Mesodermal cell (in vitro differentiated cells): ENCODE results near the gene TINAGL1.
A peak's percentile ranks its signal among the peaks of the same experiment; 100 is the strongest.

ENCODE experiments used
- H3K27ac ChIP-seq: 2 replicates; pipeline ENCODE4 v1.7.0; 2013; ENCODE audit warnings: mild to moderate bottlenecking, low read depth, low read length, moderate library complexity; ENCODE audit not compliant: severe bottlenecking
- H3K36me3 ChIP-seq: 2 replicates; pipeline ENCODE4 v1.7.1; 2013; ENCODE audit warnings: mild to moderate bottlenecking, low read length, moderate library complexity; ENCODE audit not compliant: control insufficient read depth, insufficient read depth
- H3K4me1 ChIP-seq: one replicate; pipeline ENCODE4 v1.7.1; 2013; ENCODE audit warnings: mild to moderate bottlenecking, low read length; ENCODE audit not compliant: insufficient read depth, control insufficient read depth, poor library complexity, severe bottlenecking
- H3K4me3 ChIP-seq: 2 replicates; pipeline ENCODE4 v1.7.0; 2013; ENCODE audit warnings: low read length, control low read depth, mild to moderate bottlenecking; ENCODE audit not compliant: insufficient read depth, poor library complexity, severe bottlenecking; ENCODE audit errors: extremely low read depth
- H3K9me3 ChIP-seq: 2 replicates; pipeline ENCODE4 v1.7.1; 2013; ENCODE audit warnings: mild to moderate bottlenecking, low read length, moderate library complexity; ENCODE audit not compliant: control insufficient read depth
- WGBS, 2 experiments: methylation state at CpG; one replicate each; pipeline ENCODE4 v1.1.5; 2013; ENCODE audit warnings: missing lambda C conversion rate in 2 of 2; ENCODE audit not compliant: insufficient coverage in 2 of 2; 5-methylcytosine and 5-hydroxymethylcytosine counted together

TINAGL1 gene

DNA sequence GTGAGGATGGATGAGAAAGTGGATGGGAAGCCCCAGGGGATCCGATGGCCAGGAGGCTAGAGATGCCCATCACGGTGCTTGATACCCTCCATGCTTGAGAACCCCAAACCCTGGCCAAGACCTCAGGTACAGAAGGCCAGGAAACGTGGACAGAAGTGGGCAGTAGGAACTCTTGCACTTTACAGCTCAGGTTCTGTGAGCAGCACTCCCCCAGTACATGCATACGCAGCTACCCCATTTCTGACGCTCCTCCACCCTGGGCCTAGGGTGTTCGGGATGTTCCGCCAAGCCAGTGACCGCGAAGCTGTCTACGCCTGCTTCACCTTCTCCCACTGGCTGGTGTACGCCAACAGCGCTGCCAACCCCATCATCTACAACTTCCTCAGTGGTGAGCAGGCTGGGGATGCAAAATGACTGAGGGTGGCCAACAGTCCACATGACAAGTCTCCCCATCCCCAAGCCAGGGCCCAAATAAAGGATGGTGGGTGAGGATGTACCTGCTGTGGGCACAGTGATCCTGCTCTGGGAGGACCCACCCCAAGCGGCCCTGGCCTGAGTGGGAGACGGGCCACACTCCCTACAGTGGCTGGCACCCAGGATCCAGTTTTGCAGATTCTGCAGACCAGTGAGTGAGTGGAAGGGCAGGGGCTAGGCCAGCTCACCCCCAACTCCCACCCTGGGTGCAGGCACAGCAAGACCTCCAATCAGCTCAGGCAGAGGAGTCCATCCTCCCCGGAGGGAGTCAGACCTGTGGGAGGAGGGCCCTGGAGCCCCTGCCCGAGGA is 48.6 kb downstream of the TINAGL1 start:
- WGBS, 2 experiments = 92 to 96% methylated on average over 6 to 16 of the region's 16 CpGs
- peaks cover 47% of the 10 kb centered on the region for H3K4me1 ChIP-seq
- no peak overlapping the region for H3K27ac ChIP-seq
- H3K4me3 ChIP-seq = no peak overlapping the region
- H3K36me3 ChIP-seq = peaks cover 29% of the 10 kb centered on the region
- H3K9me3 ChIP-seq = no peaks in the 10 kb centered on the region

- H3K4me1 ChIP-seq = peaks cover 51% of the 10 kb centered on the region
- H3K36me3 ChIP-seq = peaks cover 36% of the 10 kb centered on the region
- H3K9me3 ChIP-seq = no peaks in the 10 kb centered on the region
- WGBS, 2 experiments = 93% methylated on average over 3 of the region's 4 CpGs; no CpG with 5 or more reads in 1 of the 2 experiments
- H3K4me3 ChIP-seq = no peak overlapping the region
- peak overlapping the region; percentile 29 for H3K27ac ChIP-seq
Measured at GRCh38 chr1:31625561-31626222, 49.4 kb downstream of the TINAGL1 start.

DNA sequence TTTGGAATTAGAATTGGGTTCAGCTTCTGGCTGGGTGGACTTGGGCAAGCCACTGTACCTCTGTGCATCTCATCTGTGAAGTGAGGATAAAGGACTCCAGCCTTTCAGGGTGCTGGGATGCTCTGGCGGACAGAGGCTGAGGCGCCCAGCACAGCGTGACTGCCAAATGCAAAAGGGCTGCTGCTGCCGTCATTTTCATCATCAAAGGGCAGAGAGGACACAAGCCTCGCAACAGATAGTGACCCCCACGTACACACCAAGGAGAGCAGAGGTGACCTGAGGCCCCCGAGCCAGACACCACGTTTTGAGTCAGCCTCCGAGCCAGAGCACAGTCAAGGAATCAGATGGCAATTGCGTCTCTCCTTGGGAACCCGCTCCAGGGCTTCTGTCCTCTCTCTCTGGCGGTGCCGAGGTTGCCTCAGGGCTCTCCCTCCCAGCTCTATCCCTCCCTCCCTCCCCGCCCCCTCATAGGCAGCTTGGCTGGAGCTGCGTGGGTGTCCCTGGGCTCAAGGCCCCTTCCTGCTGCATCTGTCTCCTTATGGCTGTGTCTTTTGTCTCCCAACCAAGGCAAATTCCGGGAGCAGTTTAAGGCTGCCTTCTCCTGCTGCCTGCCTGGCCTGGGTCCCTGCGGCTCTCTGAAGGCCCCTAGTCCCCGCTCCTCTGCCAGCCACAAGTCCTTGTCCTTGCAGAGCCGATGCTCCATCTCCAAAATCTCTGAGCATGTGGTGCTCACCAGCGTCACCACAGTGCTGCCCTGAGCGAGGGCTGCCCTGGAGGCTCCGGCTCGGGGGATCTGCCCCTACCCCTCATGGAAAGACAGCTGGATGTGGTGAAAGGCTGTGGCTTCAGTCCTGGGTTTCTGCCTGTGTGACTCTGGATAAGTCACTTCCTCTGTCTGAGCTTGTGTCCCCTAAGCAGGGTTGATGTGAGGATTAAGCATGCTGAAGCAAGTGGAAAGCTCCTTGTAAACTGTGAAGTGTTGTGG is 50.2 kb downstream of the TINAGL1 start:
- no peaks in the 10 kb centered on the region for H3K9me3 ChIP-seq
- no peak overlapping the region for H3K4me3 ChIP-seq
- H3K27ac ChIP-seq = peak overlapping the region; percentile 49
- 74 to 80% methylated on average over 23 of the region's 23 CpGs for WGBS, 2 experiments
- H3K36me3 ChIP-seq = peaks cover 42% of the 10 kb centered on the region
- H3K4me1 ChIP-seq = peaks cover 51% of the 10 kb centered on the region

DNA sequence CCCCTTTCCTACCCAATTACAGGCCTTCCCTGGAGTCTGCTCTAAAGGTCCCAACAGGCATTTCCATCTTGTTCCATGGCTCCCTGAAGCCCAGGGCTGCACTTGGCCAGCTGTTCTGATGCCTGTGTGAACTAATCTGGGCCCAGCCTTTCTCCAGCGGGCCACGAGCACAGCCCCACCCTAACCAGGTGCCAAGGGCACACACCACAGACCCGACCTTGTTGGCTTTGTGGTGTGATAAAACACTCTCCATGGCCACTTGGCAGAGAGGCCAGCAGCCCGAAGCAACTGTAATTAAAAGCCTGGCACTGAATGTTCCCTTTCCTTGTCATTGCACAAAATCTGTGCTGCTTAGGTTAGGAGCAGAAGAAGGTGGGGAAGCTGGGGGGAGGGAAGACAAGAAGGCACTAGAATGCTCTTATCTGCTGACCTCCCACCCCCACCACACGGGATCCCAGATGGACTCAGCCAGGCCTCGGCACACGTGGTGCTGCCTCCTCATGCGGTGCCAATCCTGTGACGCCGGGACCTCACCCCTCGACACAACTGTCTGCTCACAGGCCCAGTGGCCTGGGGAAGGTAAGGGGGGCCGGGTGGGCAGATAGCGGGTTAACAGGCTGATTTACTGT is 51.1 kb downstream of the TINAGL1 start:
- Histone ChIP-seq H3K27ac (peak overlapping the region; percentile 23), H3K4me3 (no peak overlapping the region), H3K9me3 (no peaks in the 10 kb centered on the region), H3K36me3 (peaks cover 47% of the 10 kb centered on the region), H3K4me1 (peaks cover 51% of the 10 kb centered on the region)
- 91 to 98% methylated on average over 8 to 12 of the region's 13 CpGs for WGBS, 2 experiments

GRCh38 chr1:31627930-31628559 is 51.7 kb downstream of the TINAGL1 start:
- H3K27ac ChIP-seq = no peak overlapping the region
- peaks cover 51% of the 10 kb centered on the region for H3K4me1 ChIP-seq
- no peak overlapping the region for H3K4me3 ChIP-seq
- no peaks in the 10 kb centered on the region for H3K9me3 ChIP-seq
- peaks cover 53% of the 10 kb centered on the region for H3K36me3 ChIP-seq
- 85 to 86% methylated on average over 8 to 10 of the region's 11 CpGs for WGBS, 2 experiments

DNA sequence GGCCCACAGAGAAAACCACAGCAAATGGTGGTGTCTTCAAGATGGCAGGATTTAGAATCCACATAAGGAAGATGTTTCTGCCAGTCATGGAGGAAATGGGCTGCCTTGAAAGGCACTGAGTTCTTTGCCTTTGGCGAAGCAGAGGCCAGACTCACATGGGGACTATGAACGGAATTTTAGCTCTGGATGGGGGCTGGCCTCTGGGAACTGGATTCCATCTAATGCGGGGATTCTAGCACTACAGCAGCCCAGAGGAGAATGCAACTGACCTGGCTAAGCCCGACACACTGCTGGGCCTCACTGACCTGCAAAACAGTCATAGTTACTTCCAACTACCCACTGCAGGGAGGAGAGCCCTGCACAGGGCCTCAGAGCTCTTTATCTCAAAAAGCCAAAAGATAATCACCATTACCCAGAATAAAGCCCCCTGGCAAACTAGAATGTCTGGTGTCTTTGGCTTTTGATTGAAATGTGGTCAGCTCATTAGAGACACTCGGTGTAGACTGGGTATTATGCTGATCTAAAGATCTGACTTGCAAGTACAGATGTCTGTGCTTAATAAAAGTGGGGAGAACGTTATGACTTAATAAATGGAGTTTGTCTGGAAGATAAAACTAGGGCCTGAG is 52.7 kb downstream of the TINAGL1 start:
- H3K36me3 ChIP-seq = peaks cover 61% of the 10 kb centered on the region
- no peak overlapping the region for H3K4me3 ChIP-seq
- peaks cover 51% of the 10 kb centered on the region for H3K4me1 ChIP-seq
- peak overlapping the region; percentile 30 for H3K27ac ChIP-seq
- 84 to 98% methylated on average over 5 to 6 of the region's 6 CpGs for WGBS, 2 experiments
- H3K9me3 ChIP-seq = no peaks in the 10 kb centered on the region

DNA sequence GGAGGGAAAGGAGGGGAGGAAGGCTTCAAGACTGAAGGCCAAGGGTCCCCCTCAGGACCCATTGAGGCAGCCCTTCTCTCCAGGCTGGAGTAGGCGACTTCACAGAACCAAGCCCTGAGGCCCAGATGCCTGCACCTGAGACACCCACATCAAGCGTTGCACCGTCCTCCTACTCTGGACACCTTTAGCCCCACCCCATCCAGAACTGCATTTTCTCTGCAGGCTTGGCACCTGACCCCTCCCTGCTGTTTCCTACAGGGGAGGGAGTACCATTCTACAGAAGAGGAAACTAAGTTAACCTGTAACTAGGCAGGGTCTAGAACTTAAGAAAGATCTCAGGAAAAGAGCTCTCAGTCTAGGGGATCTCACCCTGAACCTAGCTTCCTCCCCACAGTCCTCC is 56.3 kb downstream of the TINAGL1 start:
- peaks cover 69% of the 10 kb centered on the region for H3K36me3 ChIP-seq
- 96% methylated on average over 3 of the region's 3 CpGs; no CpG with 5 or more reads in 1 of the 2 experiments for WGBS, 2 experiments

DNA sequence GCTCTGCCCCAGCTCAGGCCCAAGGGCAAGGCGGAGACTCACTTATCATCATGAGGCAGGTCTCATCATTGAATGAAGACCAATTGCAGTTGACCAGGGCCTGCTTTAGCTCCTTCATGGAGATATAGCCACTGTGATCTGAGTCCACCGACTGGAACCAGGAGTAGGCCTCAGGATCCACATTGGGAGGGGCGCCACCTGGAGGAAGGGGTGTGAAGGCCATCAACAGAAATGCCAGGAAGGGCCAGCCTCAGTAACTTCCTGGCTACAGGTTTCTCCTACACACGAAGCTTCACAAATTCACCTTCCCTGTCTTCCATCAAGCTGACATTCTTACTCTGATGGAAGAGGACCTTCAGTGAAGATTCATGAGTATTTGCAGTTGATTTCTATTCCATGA is 56.8 kb downstream of the TINAGL1 start:
- H3K27ac ChIP-seq = no peak overlapping the region
- WGBS, 2 experiments = 57 to 82% methylated on average over 3 of the region's 4 CpGs
- H3K4me1 ChIP-seq = peaks cover 26% of the 10 kb centered on the region
- no peak overlapping the region for H3K4me3 ChIP-seq
- H3K9me3 ChIP-seq = no peaks in the 10 kb centered on the region
- H3K36me3 ChIP-seq = peaks cover 67% of the 10 kb centered on the region

More for the DNA sequence above, 56.3 kb downstream of the TINAGL1 start:
- Histone ChIP-seq H3K9me3 (no peaks in the 10 kb centered on the region), H3K4me3 (no peak overlapping the region), H3K27ac (no peak overlapping the region), H3K4me1 (peaks cover 26% of the 10 kb centered on the region)
